BE2C (cell line): ENCODE measurements around the gene IFT80.

Source experiments
- DNase-seq: peaks from one replicate; pipeline ENCODE4 v3.0.0-alpha.2; 2020
- H3K27me3 ChIP-seq: fragments of 250-450 bp; sonication (Bioruptor Pico); 2 replicates; pipeline ENCODE4 v1.5.1; 2020; ENCODE audit warnings: mild to moderate bottlenecking
- H3K36me3 ChIP-seq: fragments of 250-450 bp; sonication (Bioruptor Pico); 2 replicates; pipeline ENCODE4 v1.5.1; 2020; ENCODE audit warnings: mild to moderate bottlenecking
- H3K4me1 ChIP-seq: fragments of 250-450 bp; sonication (Bioruptor Pico); 2 replicates; pipeline ENCODE4 v1.5.1; 2020
- H3K4me3 ChIP-seq: 2 replicates; pipeline ENCODE4 v1.5.1; 2011; ENCODE audit warnings: low read depth, low read length
- H3K9me3 ChIP-seq: fragments of 250-450 bp; sonication (Bioruptor Pico); 2 replicates; pipeline ENCODE4 v1.5.1; 2020
- CTCF ChIP-seq: IDR thresholded peaks from 2 replicates; pipeline ENCODE4 v1.5.1; 2012; ENCODE audit warnings: mild to moderate bottlenecking, low read depth, low read length

Gene IFT80

GRCh38 chr3:160314995-160315394 is 84.0 kb downstream of the IFT80 start:
- no peaks in the 10 kb centered on the region for H3K9me3 ChIP-seq
- H3K4me3 ChIP-seq: no peak overlapping the region
- H3K36me3 ChIP-seq: no peaks in the 10 kb centered on the region; the same call in 1 of the 2 replicates
- TF ChIP-seq CTCF: no peak
- H3K27me3 ChIP-seq: no peaks in the 10 kb centered on the region
- no peaks in the 10 kb centered on the region for H3K4me1 ChIP-seq
- no peak for DNase-seq

GRCh38 chr3:160312014-160312624 is 86.9 kb downstream of the IFT80 start:
- H3K4me3 ChIP-seq: no peak overlapping the region
- no peaks in the 10 kb centered on the region for H3K27me3 ChIP-seq
- no peaks in the 10 kb centered on the region for H3K9me3 ChIP-seq
- H3K36me3 ChIP-seq: no peaks in the 10 kb centered on the region
- no peaks in the 10 kb centered on the region for H3K4me1 ChIP-seq
- no peak for DNase-seq
- TF ChIP-seq CTCF: no peak

- Histone ChIP-seq H3K4me1 (no peaks in the 10 kb centered on the region), H3K27me3 (no peaks in the 10 kb centered on the region), H3K36me3 (no peaks in the 10 kb centered on the region), H3K4me3 (no peak overlapping the region), H3K9me3 (no peaks in the 10 kb centered on the region)
- DNase-seq: no peak
- no peak for TF ChIP-seq CTCF
Measured at GRCh38 chr3:160302806-160303205, 96.2 kb downstream of the IFT80 start.

GRCh38 chr3:160296591-160296990 is 102.4 kb downstream of the IFT80 start:
- no peaks in the 10 kb centered on the region for H3K4me1 ChIP-seq
- no peak overlapping the region for H3K4me3 ChIP-seq
- no peaks in the 10 kb centered on the region for H3K27me3 ChIP-seq
- TF ChIP-seq CTCF: no peak
- DNase-seq: no peak
- H3K9me3 ChIP-seq: no peaks in the 10 kb centered on the region
- H3K36me3 ChIP-seq: no peaks in the 10 kb centered on the region

GRCh38 chr3:160291909-160292299 is 107.1 kb downstream of the IFT80 start:
- no peaks in the 10 kb centered on the region for H3K9me3 ChIP-seq
- peak; percentile 30 for DNase-seq
- TF ChIP-seq CTCF: no peak
- no peaks in the 10 kb centered on the region for H3K36me3 ChIP-seq
- H3K4me1 ChIP-seq: no peaks in the 10 kb centered on the region
- no peaks in the 10 kb centered on the region for H3K27me3 ChIP-seq
- no peak overlapping the region for H3K4me3 ChIP-seq

- H3K4me1 ChIP-seq: no peaks in the 10 kb centered on the region
- no peaks in the 10 kb centered on the region for H3K27me3 ChIP-seq
- no peak for DNase-seq
- H3K4me3 ChIP-seq: no peak overlapping the region
- no peak for TF ChIP-seq CTCF
- H3K36me3 ChIP-seq: no peaks in the 10 kb centered on the region
- no peaks in the 10 kb centered on the region for H3K9me3 ChIP-seq
Measured at GRCh38 chr3:160291290-160291908, 107.6 kb downstream of the IFT80 start.
